Erythroblast (primary cell): ENCODE results near the gene RALB.
A peak's percentile ranks its signal among the peaks of the same experiment; 100 is the strongest.

Experiments used
- DNase-seq, 2 experiments: peaks; one replicate each; lab custom pipeline; 2025; lab: John Stamatoyannopoulos, UW
- GATA1 ChIP-seq: IDR thresholded peaks from 2 replicates; pipeline ENCODE4 v1.6.1; 2011; ENCODE audit warnings: low read depth, mild to moderate bottlenecking, control low read depth, low read length, moderate library complexity
- POLR2A ChIP-seq: IDR thresholded peaks from 2 replicates; pipeline ENCODE4 v1.6.1; 2011; ENCODE audit warnings: mild to moderate bottlenecking, low read length

The RALB gene

GRCh38 chr2:120243211-120243610 is 9.4 kb upstream of the RALB start:
- no peak for TF ChIP-seq GATA1
- no peak for TF ChIP-seq POLR2A
- DNase-seq = no peak

- no peak for DNase-seq
- no peak for TF ChIP-seq POLR2A
- TF ChIP-seq GATA1 = no peak
Measured at GRCh38 chr2:120243875-120244553, 8.6 kb upstream of the RALB start.

GRCh38 chr2:120244656-120245519 is 7.8 kb upstream of the RALB start:
- DNase-seq = no peak
- TF ChIP-seq GATA1 (no peak), POLR2A (no peak)

- TF ChIP-seq GATA1 = no peak
- no peak for TF ChIP-seq POLR2A
- no peak for DNase-seq
Measured at GRCh38 chr2:120245520-120246332, 6.9 kb upstream of the RALB start.

GRCh38 chr2:120246546-120247300 is 5.9 kb upstream of the RALB start:
- TF ChIP-seq GATA1 = no peak
- TF ChIP-seq POLR2A = no peak

GRCh38 chr2:120247851-120248250 is 4.8 kb upstream of the RALB start:
- TF ChIP-seq POLR2A (no peak), GATA1 (no peak)
- DNase-seq = no peak

More at GRCh38 chr2:120246546-120247300, 5.9 kb upstream of the RALB start:
- no peak for DNase-seq

GRCh38 chr2:120250640-120251039 is 2.0 kb upstream of the RALB start:
- DNase-seq = no peak
- no peak for TF ChIP-seq GATA1
- no peak for TF ChIP-seq POLR2A

- peak; percentile 55 to 82 for DNase-seq
- no peak for TF ChIP-seq POLR2A
- no peak for TF ChIP-seq GATA1
Measured at GRCh38 chr2:120251078-120251477, 1.6 kb upstream of the RALB start.

GRCh38 chr2:120251880-120252224 is 800 bp upstream of the RALB start:
- peak; percentile 70 to 86 for DNase-seq

GRCh38 chr2:120253021-120253882 is 600 bp downstream of the RALB start:
- TF ChIP-seq GATA1 (no peak), POLR2A (no peak)
- peak; percentile 77 to 79 for DNase-seq

More at GRCh38 chr2:120251880-120252224, 800 bp upstream of the RALB start:
- TF ChIP-seq GATA1 (no peak), POLR2A (no peak)

- TF ChIP-seq GATA1 (no peak), POLR2A (no peak)
- no peak for DNase-seq
Measured at GRCh38 chr2:120254178-120254577, 1.5 kb downstream of the RALB start.

- no peak for DNase-seq
- TF ChIP-seq GATA1 = no peak
- TF ChIP-seq POLR2A = no peak
Measured at GRCh38 chr2:120255071-120255470, 2.4 kb downstream of the RALB start.
